NCI-H510A (cell line): ENCODE measurements around the gene BCCIP.

Experiments used
- DNase-seq: peaks from one replicate; lab custom pipeline; 2025; lab: John Stamatoyannopoulos, UW

BCCIP gene

GRCh38 chr10:125822878-125823662 lies at the start of gene BCCIP, which contains the start of gene UROS:
BCCIP (plus strand) TSS chr10:125823546; CDS start chr10:125823558, 12 bp downstream.
UROS (minus strand) TSS chr10:125823258; CDS start chr10:125816499, 6,759 bp downstream.
- DNase-seq = peak; percentile 78

GRCh38 chr10:125773687-125774543 lies 49.4 kb upstream of the BCCIP start:
- no peak for DNase-seq

GRCh38 chr10:125774581-125775191 lies 48.7 kb upstream of the BCCIP start:
- DNase-seq = no peak

GRCh38 chr10:125775491-125776106 lies 47.7 kb upstream of the BCCIP start, which contains the start of gene MMP21:
MMP21 (minus strand) TSS chr10:125775821; CDS start chr10:125775821, 0 bp downstream.
- DNase-seq = no peak

- DNase-seq = no peak
Measured at GRCh38 chr10:125777806-125778205, 45.5 kb upstream of the BCCIP start.

GRCh38 chr10:125778556-125778955 lies 44.8 kb upstream of the BCCIP start:
- no peak for DNase-seq

- no peak for DNase-seq
Measured at GRCh38 chr10:125779403-125780327, 43.7 kb upstream of the BCCIP start.

- DNase-seq = no peak
Measured at GRCh38 chr10:125781374-125781773, 42.0 kb upstream of the BCCIP start.

GRCh38 chr10:125782054-125782453 lies 41.3 kb upstream of the BCCIP start:
- no peak for DNase-seq

- no peak for DNase-seq
Measured at GRCh38 chr10:125782616-125783015, 40.7 kb upstream of the BCCIP start.

- DNase-seq = no peak
Measured at GRCh38 chr10:125783408-125783807, 39.9 kb upstream of the BCCIP start.

GRCh38 chr10:125783957-125784356 lies 39.4 kb upstream of the BCCIP start:
- DNase-seq = no peak

GRCh38 chr10:125785791-125786190 lies 37.6 kb upstream of the BCCIP start:
- DNase-seq = no peak

- DNase-seq = no peak
Measured at GRCh38 chr10:125788156-125789034, 35.0 kb upstream of the BCCIP start.

- DNase-seq = no peak
Measured at GRCh38 chr10:125792342-125793300, 30.7 kb upstream of the BCCIP start.

- no peak for DNase-seq
Measured at GRCh38 chr10:125795128-125795527, 28.2 kb upstream of the BCCIP start.

GRCh38 chr10:125795637-125796190 lies 27.6 kb upstream of the BCCIP start:
- no peak for DNase-seq

- no peak for DNase-seq
Measured at GRCh38 chr10:125797424-125797823, 25.9 kb upstream of the BCCIP start.
